MCF 10A (cell line): ENCODE measurements around the gene HBM. TPM values are rescaled to one million over a fixed set of nuclear protein-coding genes. Genes with fewer than 3 reads are reported as not detected.
A peak's percentile ranks its signal among the peaks of the same experiment; 100 is the strongest.
"Not testable (repeated sequence)": the region's sequence is repeated elsewhere in the genome, so short reads cannot be mapped to it uniquely, and the experiment has no call there.

Experiments used
- BruUV-seq: library from RNA; stranded (reverse); fragments of 400-500 nt; replicated peaks from 2 replicates; lab custom pipeline; 2021; lab: Mats Ljungman, UMichigan
- CTCF ChIA-PET: fragments of 300-600 bp; sonication (Branson Sonifier 250); formaldehyde crosslinking; extraction: SDS; loops from one replicate; lab custom pipeline; 2021; ENCODE audit warnings: antibody characterized with exemption, inconsistent platforms; lab: Yijun Ruan, JAX
- POLR2A ChIA-PET: fragments of 300-600, 350-650 bp; sonication (Branson Sonifier 250); formaldehyde crosslinking; extraction: SDS; loops from one replicate; lab custom pipeline; 2020; ENCODE audit warnings: antibody characterized with exemption, inconsistent platforms; lab: Yijun Ruan, JAX
- DNase-seq: peaks from one replicate; pipeline ENCODE4 v3.0.0-alpha.2; 2018; ENCODE audit not compliant: unreplicated experiment
- H3K27ac Mint-ChIP-seq: one replicate; pipeline ENCODE4 v1.8.0; 2022; ENCODE audit warnings: mild to moderate bottlenecking, low read depth, mixed read lengths; ENCODE audit not compliant: unreplicated experiment
- H3K27me3 Mint-ChIP-seq: one replicate; pipeline ENCODE4 v1.8.0; 2022; ENCODE audit warnings: mixed read lengths; ENCODE audit not compliant: insufficient read depth, unreplicated experiment
- H3K36me3 Mint-ChIP-seq: one replicate; pipeline ENCODE4 v1.8.0; 2022; ENCODE audit warnings: mild to moderate bottlenecking, moderate library complexity, mixed read lengths; ENCODE audit not compliant: insufficient read depth, unreplicated experiment
- H3K4me1 Mint-ChIP-seq: one replicate; pipeline ENCODE4 v1.8.0; 2022; ENCODE audit warnings: mixed read lengths; ENCODE audit not compliant: insufficient read depth, unreplicated experiment
- H3K4me3 Mint-ChIP-seq: one replicate; pipeline ENCODE4 v1.8.0; 2022; ENCODE audit warnings: mild to moderate bottlenecking, moderate library complexity, mixed read lengths; ENCODE audit not compliant: unreplicated experiment
- H3K9me3 Mint-ChIP-seq: one replicate; pipeline ENCODE4 v1.8.0; 2022; ENCODE audit warnings: mixed read lengths; ENCODE audit not compliant: unreplicated experiment
- CTCF ChIP-seq: fragments of 200-600 bp; IDR thresholded peaks from one replicate; pipeline ENCODE4 v1.8.0; 2022; ENCODE audit warnings: antibody characterized with exemption, mild to moderate bottlenecking; ENCODE audit not compliant: unreplicated experiment
- intact Hi-C: fragments of 100-400 bp; cut with micrococcal nuclease; formaldehyde crosslinking; loops from 2 replicates; pipeline ENCODE4 v1.14.1; 2022
- total RNA-seq: library from RNA; stranded (reverse); gene quantifications from 2 replicates; pipeline ENCODE4 v1.2.3, GENCODE V29; 2022

Gene HBM
- total RNA-seq, 1 experiment from 2014 or later: not detected

GRCh38 chr16:169014-169413 is 3.2 kb downstream of the HBM start:
- POLR2A ChIA-PET: interaction anchor here (0.6 kb wide), 1 partner anchor 198 kb away, joined by 3 read pairs; no protein-coding TSS in a partner anchor
- no peak for TF ChIP-seq CTCF

GRCh38 chr16:170088-170507 is 4.3 kb downstream of the HBM start:
- POLR2A ChIA-PET, H3K9me3 Mint-ChIP-seq, H3K4me3 Mint-ChIP-seq, H3K36me3 Mint-ChIP-seq, BruUV-seq, H3K4me1 Mint-ChIP-seq, H3K27ac Mint-ChIP-seq, intact Hi-C loops: not testable (repeated sequence)
- H3K27me3 Mint-ChIP-seq: peaks cover 39% of the 10 kb centered on the region
- DNase-seq: peak; percentile 53
- CTCF ChIA-PET: interaction anchor here (0.6 to 0.8 kb wide), 2 partner anchors 11 to 12 kb away, joined by 3 to 5 read pairs; no protein-coding TSS in a partner anchor

More at GRCh38 chr16:169014-169413, 3.2 kb downstream of the HBM start:
- Mint-ChIP-seq H3K4me3 (no peak overlapping the region), H3K27me3 (peaks cover 29% of the 10 kb centered on the region), H3K27ac (no peak overlapping the region), H3K36me3 (no peaks in the 10 kb centered on the region), H3K9me3 (no peaks in the 10 kb centered on the region), H3K4me1 (no peaks in the 10 kb centered on the region)
- CTCF ChIA-PET: no interaction called here
- DNase-seq: no peak
- intact Hi-C loops: no loop called here
- BruUV-seq: no TSS peak

DNA sequence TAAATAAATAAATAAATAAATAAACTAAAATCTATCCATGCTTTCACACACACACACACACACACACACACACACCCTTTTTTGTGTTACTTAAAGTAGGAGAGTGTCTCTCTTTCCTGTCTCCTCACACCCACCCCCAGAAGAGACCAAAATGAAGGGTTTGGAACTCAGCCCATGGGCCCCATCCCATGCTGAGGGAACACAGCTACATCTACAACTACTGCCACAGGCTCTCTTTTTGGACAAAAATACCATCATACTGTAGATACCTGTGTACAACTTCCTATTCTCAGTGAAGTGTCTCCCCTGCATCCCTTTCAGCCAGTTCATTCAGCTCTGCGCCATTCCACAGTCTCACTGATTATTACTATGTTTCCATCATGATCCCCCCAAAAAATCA is 5.0 kb downstream of the HBM start:
- Mint-ChIP-seq H3K9me3 (no peaks in the 10 kb centered on the region), H3K36me3 (no peaks in the 10 kb centered on the region), H3K27ac (no peak overlapping the region), H3K27me3 (peaks cover 46% of the 10 kb centered on the region), H3K4me3 (no peak overlapping the region), H3K4me1 (no peaks in the 10 kb centered on the region)
- intact Hi-C loops: no loop called here
- POLR2A ChIA-PET: no interaction called here
- CTCF ChIA-PET: interaction anchor here (0.6 to 0.8 kb wide), 3 partner anchors 11 to 64 kb away, joined by 3 to 5 read pairs (median 3); no protein-coding TSS in a partner anchor
- TF ChIP-seq CTCF: no peak
- no peak for DNase-seq
- BruUV-seq: no TSS peak

DNA sequence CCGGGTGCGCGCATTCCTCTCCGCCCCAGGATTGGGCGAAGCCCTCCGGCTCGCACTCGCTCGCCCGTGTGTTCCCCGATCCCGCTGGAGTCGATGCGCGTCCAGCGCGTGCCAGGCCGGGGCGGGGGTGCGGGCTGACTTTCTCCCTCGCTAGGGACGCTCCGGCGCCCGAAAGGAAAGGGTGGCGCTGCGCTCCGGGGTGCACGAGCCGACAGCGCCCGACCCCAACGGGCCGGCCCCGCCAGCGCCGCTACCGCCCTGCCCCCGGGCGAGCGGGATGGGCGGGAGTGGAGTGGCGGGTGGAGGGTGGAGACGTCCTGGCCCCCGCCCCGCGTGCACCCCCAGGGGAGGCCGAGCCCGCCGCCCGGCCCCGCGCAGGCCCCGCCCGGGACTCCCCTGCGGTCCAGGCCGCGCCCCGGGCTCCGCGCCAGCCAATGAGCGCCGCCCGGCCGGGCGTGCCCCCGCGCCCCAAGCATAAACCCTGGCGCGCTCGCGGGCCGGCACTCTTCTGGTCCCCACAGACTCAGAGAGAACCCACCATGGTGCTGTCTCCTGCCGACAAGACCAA is 6.7 kb downstream of the HBM start, which contains the start of gene HBA2:
Gene HBA2, plus strand, starts transcription at position 503 of the 568 bp plus-strand sequence. Its CDS starts 37 bp downstream, at position 540.
- H3K27ac Mint-ChIP-seq, H3K4me1 Mint-ChIP-seq, intact Hi-C loops, CTCF ChIA-PET, H3K36me3 Mint-ChIP-seq, BruUV-seq, POLR2A ChIA-PET, H3K4me3 Mint-ChIP-seq, H3K9me3 Mint-ChIP-seq, DNase-seq: not testable (repeated sequence)
- H3K27me3 Mint-ChIP-seq: peaks cover 50% of the 10 kb centered on the region

GRCh38 chr16:173211-173854 is 7.6 kb downstream of the HBM start:
- intact Hi-C loops, H3K9me3 Mint-ChIP-seq, POLR2A ChIA-PET, H3K36me3 Mint-ChIP-seq, H3K4me1 Mint-ChIP-seq, H3K27ac Mint-ChIP-seq, DNase-seq, H3K4me3 Mint-ChIP-seq, BruUV-seq, CTCF ChIA-PET: not testable (repeated sequence)
- peaks cover 59% of the 10 kb centered on the region for H3K27me3 Mint-ChIP-seq

GRCh38 chr16:173928-174769 is 8.4 kb downstream of the HBM start:
- H3K9me3 Mint-ChIP-seq, H3K4me1 Mint-ChIP-seq, H3K27ac Mint-ChIP-seq, BruUV-seq, H3K4me3 Mint-ChIP-seq, H3K36me3 Mint-ChIP-seq, intact Hi-C loops: not testable (repeated sequence)
- peaks cover 59% of the 10 kb centered on the region for H3K27me3 Mint-ChIP-seq
- CTCF ChIA-PET: interaction anchor here (1.0 kb wide), 1 partner anchor 77 kb away, joined by 3 read pairs; no protein-coding TSS in a partner anchor
- peak; percentile 47 for DNase-seq
- POLR2A ChIA-PET: interaction anchor here (0.9 kb wide), 1 partner anchor 14 kb away, joined by 3 read pairs; no protein-coding TSS in a partner anchor
